Amygdala (tissue), 56 donors: ENCODE data around the gene SSU72.

Source experiments
- DNase-seq, 56 donors: peaks; one replicate each; lab custom pipeline; 2025; lab: John Stamatoyannopoulos, UW

Gene SSU72

GRCh38 chr1:1574721-1575537 lies at the start of gene SSU72:
Gene SSU72, minus strand, starts transcription at chr1:1574863. Its CDS starts 306 bp downstream, at chr1:1574557.
- DNase-seq, result peak; percentile 32 to 92 (median 78)

GRCh38 chr1:1623631-1624442 lies 49.2 kb upstream of the SSU72 start:
- no peak for DNase-seq

GRCh38 chr1:1623181-1623630 lies 48.5 kb upstream of the SSU72 start:
- no peak for DNase-seq

- no peak for DNase-seq
These were observed 48.1 kb upstream of the SSU72 start for GRCh38 chr1:1622788-1623094.

- no peak for DNase-seq
These were observed 47.5 kb upstream of the SSU72 start for GRCh38 chr1:1622010-1622787.

GRCh38 chr1:1621173-1622009 lies 46.7 kb upstream of the SSU72 start:
- DNase-seq, result no peak

GRCh38 chr1:1620433-1621139 lies 45.9 kb upstream of the SSU72 start:
- no peak for DNase-seq

GRCh38 chr1:1619917-1620361 lies 45.3 kb upstream of the SSU72 start:
- no peak for DNase-seq

GRCh38 chr1:1618396-1619068 lies 43.9 kb upstream of the SSU72 start:
- DNase-seq, result no peak

- DNase-seq, result no peak
These were observed 43.3 kb upstream of the SSU72 start for GRCh38 chr1:1617925-1618324.

GRCh38 chr1:1617516-1617915 lies 42.9 kb upstream of the SSU72 start:
- no peak for DNase-seq

- DNase-seq, result no peak
These were observed 42.2 kb upstream of the SSU72 start for GRCh38 chr1:1616838-1617237.

- DNase-seq, result peak in 4 of 56 donors; percentile 39 to 52 (median 44)
These were observed 41.6 kb upstream of the SSU72 start for GRCh38 chr1:1616045-1616790.

GRCh38 chr1:1615256-1616044 lies 40.8 kb upstream of the SSU72 start, which contains the start of gene MIB2:
Gene MIB2, plus strand, starts transcription at chr1:1615500. Its CDS starts 7,953 bp downstream, at chr1:1623453.
- peak; percentile 71 to 98 (median 93) for DNase-seq

GRCh38 chr1:1614954-1615255 lies 40.2 kb upstream of the SSU72 start:
- no peak for DNase-seq

GRCh38 chr1:1614204-1614953 lies 39.7 kb upstream of the SSU72 start:
- DNase-seq, result peak in 4 of 56 donors; percentile 16 to 43 (median 31)
